Measurements from ENCODE around the gene NHS.

The NHS gene

GRCh38 chrX:17679261-17679660 is 304.3 kb downstream of the NHS start:
- no peak for DNase-seq (ENCODE audit: low read depth)

GRCh38 chrX:17679820-17680219 is 304.8 kb downstream of the NHS start:
- DNase-seq (ENCODE audit: low read depth) = no peak

- no peak for DNase-seq (ENCODE audit: low read depth)
These were observed 305.9 kb downstream of the NHS start for GRCh38 chrX:17680732-17681413.

GRCh38 chrX:17682259-17682658 is 307.3 kb downstream of the NHS start:
- DNase-seq (ENCODE audit: low read depth) = no peak

- DNase-seq (ENCODE audit: low read depth) = no peak
These were observed 310.0 kb downstream of the NHS start for GRCh38 chrX:17685026-17685425.

- DNase-seq (ENCODE audit: low read depth) = no peak
These were observed 312.6 kb downstream of the NHS start for GRCh38 chrX:17687648-17688047.

GRCh38 chrX:17689971-17690409 is 315.0 kb downstream of the NHS start:
- peak; percentile 57 for DNase-seq (ENCODE audit: low read depth)

- DNase-seq (ENCODE audit: low read depth) = no peak
These were observed 317.8 kb downstream of the NHS start for GRCh38 chrX:17692709-17693346.

- DNase-seq (ENCODE audit: low read depth) = no peak
These were observed 322.2 kb downstream of the NHS start for GRCh38 chrX:17697191-17697590.

- DNase-seq (ENCODE audit: low read depth) = no peak
These were observed 326.0 kb downstream of the NHS start for GRCh38 chrX:17700976-17701375.

GRCh38 chrX:17703201-17703600 is 328.2 kb downstream of the NHS start:
- DNase-seq (ENCODE audit: low read depth) = no peak

GRCh38 chrX:17705211-17705610 is 330.2 kb downstream of the NHS start:
- no peak for DNase-seq (ENCODE audit: low read depth)

- peak; percentile 63 for DNase-seq (ENCODE audit: low read depth)
These were observed 331.7 kb downstream of the NHS start for GRCh38 chrX:17706676-17707075.

GRCh38 chrX:17707731-17708130 is 332.7 kb downstream of the NHS start:
- DNase-seq (ENCODE audit: low read depth) = no peak

GRCh38 chrX:17710871-17711301 is 335.9 kb downstream of the NHS start:
- no peak for DNase-seq (ENCODE audit: low read depth)

GRCh38 chrX:17713288-17713687 is 338.3 kb downstream of the NHS start:
- no peak for DNase-seq (ENCODE audit: low read depth)

GRCh38 chrX:17718649-17719165 is 343.7 kb downstream of the NHS start:
- no peak for DNase-seq (ENCODE audit: low read depth)

GRCh38 chrX:17719711-17720110 is 344.7 kb downstream of the NHS start:
- DNase-seq (ENCODE audit: low read depth) = no peak

- no peak for DNase-seq (ENCODE audit: low read depth)
These were observed 346.7 kb downstream of the NHS start for GRCh38 chrX:17721715-17722114.

- no peak for DNase-seq (ENCODE audit: low read depth)
These were observed 350.2 kb downstream of the NHS start for GRCh38 chrX:17725181-17725580.

GRCh38 chrX:17732138-17732783 is 357.3 kb downstream of the NHS start:
- DNase-seq (ENCODE audit: low read depth) = no peak

- no peak for DNase-seq (ENCODE audit: low read depth)
These were observed 360.4 kb downstream of the NHS start for GRCh38 chrX:17735406-17735805.

- no peak for DNase-seq (ENCODE audit: low read depth)
These were observed 361.5 kb downstream of the NHS start for GRCh38 chrX:17736478-17736855.
